HCT116 (cell line): ENCODE data around the gene TSSK6. TPM values are rescaled to one million over a fixed set of nuclear protein-coding genes. Genes with fewer than 3 reads are reported as not detected.

Experiments
- ATAC-seq: fragments of 200-7000 bp; cut with Tn5 transposase; 2 replicates; pipeline ENCODE4 v1.9.1; 2020; ENCODE audit warnings: mild to moderate bottlenecking, moderate library complexity
- BruUV-seq: library from RNA; stranded (reverse); fragments of 400-500 nt; replicated peaks from 2 replicates; lab custom pipeline; 2021; lab: Mats Ljungman, UMichigan
- CTCF ChIA-PET: fragments of 300-600 bp; sonication (Branson Sonifier 250); formaldehyde crosslinking; loops from one replicate; lab custom pipeline; 2021; ENCODE audit warnings: antibody characterized with exemption; lab: Charles Lee
- POLR2A ChIA-PET: fragments of 300-600, 350-600 bp; sonication (Branson Sonifier 250); formaldehyde crosslinking; loops from one replicate; lab custom pipeline; 2021; ENCODE audit warnings: antibody characterized with exemption; lab: Charles Lee
- RAD21 ChIA-PET, 2 experiments: fragments of 300-600 bp; sonication (Branson Sonifier 250); formaldehyde crosslinking; loops; one replicate each; lab custom pipeline; 2023; ENCODE audit warnings: low total read pairs in 2 of 2; ENCODE audit not compliant: uncharacterized antibody in 2 of 2, unreplicated experiment in 2 of 2, low non-redundant PET in 1 of 2; lab: Charles Lee
- DNase-seq: peaks from one replicate; pipeline ENCODE4 v3.0.0-alpha.2; 2010; ENCODE audit warnings: low read depth, low spot score
- H2AFZ ChIP-seq: fragments of 200-600 bp; shearing (Covaris generic), sonication (generic); 2 replicates; pipeline ENCODE4 v1.6.1; 2017; ENCODE audit warnings: low read depth, mixed run types, mixed read lengths, antibody characterized with exemption, low read length; ENCODE audit not compliant: poor library complexity, severe bottlenecking
- H3K27ac ChIP-seq: 2 replicates; pipeline ENCODE4 v1.5.1; 2012; ENCODE audit warnings: low read depth, low read length
- H3K27me3 ChIP-seq: fragments of 200-600 bp; sonication (generic); 2 replicates; pipeline ENCODE4 v1.6.1; 2016; ENCODE audit warnings: mixed run types, low read length, mixed read lengths; ENCODE audit not compliant: insufficient read depth
- H3K36me3 ChIP-seq, 2 experiments: fragments of 200-500 bp in 1 of 2; fragments of 200-600 bp in 1 of 2; sonication (Bioruptor generic) in 1 of 2; sonication (generic) in 1 of 2; 2 replicates each; pipeline versions ENCODE4 v1.5.1 to v1.6.1; 2014 to 2016; ENCODE audit warnings: low read length in 2 of 2, inconsistent platforms in 1 of 2, mixed read lengths in 1 of 2, mixed run types in 1 of 2; ENCODE audit not compliant: insufficient read depth in 2 of 2, control insufficient read depth in 1 of 2
- H3K4me1 ChIP-seq, 2 experiments: fragments of 200-600 bp in 1 of 2; sonication (generic) in 1 of 2; 2 replicates each; pipeline versions ENCODE4 v1.5.1 to v1.6.1; 2012 to 2017; ENCODE audit warnings: low read length in 2 of 2, inconsistent platforms in 1 of 2, mild to moderate bottlenecking in 1 of 2, mixed read lengths in 1 of 2, mixed run types in 1 of 2, moderate library complexity in 1 of 2; ENCODE audit not compliant: insufficient read depth in 2 of 2, control insufficient read depth in 1 of 2
- H3K4me2 ChIP-seq: fragments of 200-600 bp; sonication (generic); 2 replicates; pipeline ENCODE4 v1.6.1; 2017; ENCODE audit warnings: mixed run types, low read length, mixed read lengths
- H3K4me3 ChIP-seq, 2 experiments: fragments of 200-600 bp in 1 of 2; sonication (generic) in 1 of 2; replicated peaks in 1 of 2; 2 replicates each; pipeline ENCODE4 v1.5.1; 2011 to 2016; ENCODE audit warnings: low read length in 2 of 2, control low read depth in 1 of 2, low read depth in 1 of 2, mild to moderate bottlenecking in 1 of 2, mixed read lengths in 1 of 2, mixed run types in 1 of 2
- H3K79me2 ChIP-seq: fragments of 200-600 bp; sonication (generic); 2 replicates; pipeline ENCODE4 v1.6.1; 2017; ENCODE audit warnings: mild to moderate bottlenecking, mixed run types, low read length, moderate library complexity, mixed read lengths; ENCODE audit not compliant: insufficient read depth
- H3K9ac ChIP-seq: fragments of 200-600 bp; sonication (generic); 2 replicates; pipeline ENCODE4 v1.6.1; 2016; ENCODE audit warnings: low read length, mixed read lengths
- H3K9me2 ChIP-seq: fragments of 200-600 bp; sonication (generic), shearing (Covaris generic); 2 replicates; pipeline ENCODE4 v1.6.1; 2017; ENCODE audit warnings: mixed run types, mild to moderate bottlenecking, moderate library complexity; ENCODE audit not compliant: insufficient read depth
- H3K9me3 ChIP-seq, 2 experiments: fragments of 200-500 bp in 1 of 2; fragments of 200-600 bp in 1 of 2; sonication (Bioruptor generic) in 1 of 2; sonication (generic) in 1 of 2; 2 replicates each; pipeline ENCODE4 v1.6.1; 2014 to 2017; ENCODE audit warnings: low read length in 2 of 2, mixed read lengths in 2 of 2, inconsistent platforms in 1 of 2, low read depth in 1 of 2, mild to moderate bottlenecking in 1 of 2, mixed run types in 1 of 2, moderate library complexity in 1 of 2; ENCODE audit not compliant: control insufficient read depth in 1 of 2, insufficient read depth in 1 of 2
- H4K20me1 ChIP-seq: fragments of 200-600 bp; sonication (generic), shearing (Covaris generic); 2 replicates; pipeline ENCODE4 v1.6.1; 2017; ENCODE audit warnings: mixed run types, mild to moderate bottlenecking, moderate library complexity; ENCODE audit not compliant: insufficient read depth
- CEBPB ChIP-seq: IDR thresholded peaks from 2 replicates; pipeline ENCODE4 v1.6.1; 2012; ENCODE audit warnings: low read depth
- EGR1 ChIP-seq: IDR thresholded peaks from 2 replicates; pipeline ENCODE4 v1.6.1; 2012; ENCODE audit warnings: low read depth
- ELF1 ChIP-seq: IDR thresholded peaks from 2 replicates; pipeline ENCODE4 v1.6.1; 2012; ENCODE audit warnings: low read depth, borderline replicate concordance
- EZH2 ChIP-seq: fragments of 200-600 bp; sonication (generic); IDR thresholded peaks from 2 replicates; pipeline ENCODE4 v1.6.1; 2017; ENCODE audit warnings: antibody characterized with exemption, mixed run types
- EZH2phosphoT487 ChIP-seq: fragments of 200-600 bp; IDR thresholded peaks from 2 replicates; pipeline ENCODE4 v1.6.1; 2018; ENCODE audit warnings: antibody characterized with exemption, borderline replicate concordance
- FOSL1 ChIP-seq: IDR thresholded peaks from 2 replicates; pipeline ENCODE4 v1.6.1; 2012; ENCODE audit warnings: low read depth
- JUND ChIP-seq: IDR thresholded peaks from 2 replicates; pipeline ENCODE4 v1.6.1; 2012
- POLR2A ChIP-seq: IDR thresholded peaks from 2 replicates; pipeline ENCODE4 v1.7.0; 2011; ENCODE audit warnings: borderline replicate concordance; ENCODE audit not compliant: insufficient read depth, insufficient read length; ENCODE audit errors: extremely low read depth
- RAD21 ChIP-seq: IDR thresholded peaks from 2 replicates; pipeline ENCODE4 v1.6.1; 2012; ENCODE audit warnings: low read depth, mild to moderate bottlenecking
- SIN3A ChIP-seq: IDR thresholded peaks from 2 replicates; pipeline ENCODE4 v1.6.1; 2012; ENCODE audit warnings: low read depth
- SP1 ChIP-seq: IDR thresholded peaks from 2 replicates; pipeline ENCODE4 v1.6.1; 2012; ENCODE audit warnings: low read depth
- TCF7L2 ChIP-seq: IDR thresholded peaks from 2 replicates; pipeline ENCODE4 v1.7.0; 2011; ENCODE audit warnings: borderline replicate concordance, inconsistent platforms; ENCODE audit not compliant: insufficient read depth, insufficient read length; ENCODE audit errors: extremely low read depth
- YY1 ChIP-seq: IDR thresholded peaks from 2 replicates; pipeline ENCODE4 v1.6.1; 2011; ENCODE audit warnings: low read length, low read depth, moderate library complexity, mild to moderate bottlenecking; ENCODE audit not compliant: insufficient replicate concordance; ENCODE audit errors: extremely low read depth
- ZFX ChIP-seq: fragments of 450-650 bp; IDR thresholded peaks from 2 replicates; pipeline ENCODE4 v1.6.1; 2017
- ZNF274 ChIP-seq: fragments of 200-500 bp; sonication (Bioruptor generic); IDR thresholded peaks from 2 replicates; pipeline ENCODE4 v1.6.1; 2014; ENCODE audit warnings: mild to moderate bottlenecking, low read depth, low read length, inconsistent platforms
- intact Hi-C: fragments of 100-400 bp; cut with micrococcal nuclease; formaldehyde crosslinking; loops from 2 replicates; pipeline ENCODE4 v1.10.0; 2022
- total RNA-seq: library from RNA; stranded (reverse); gene quantifications from one replicate; pipeline ENCODE4 v1.2.1, GENCODE V29; 2021; ENCODE audit not compliant: unreplicated experiment
- TF ChIP-seq, protein P1 (sequence below), 3 experiments: fragments of 200-600 bp in 1 of 3; sonication (generic) in 1 of 3; IDR thresholded peaks in 2 of 3; conservative IDR thresholded peaks in 1 of 3; 2 replicates each; pipeline ENCODE4 v1.5.1; 2012 to 2017; ENCODE audit warnings: low read depth in 2 of 3, low read length in 2 of 3, antibody characterized with exemption in 1 of 3, borderline replicate concordance in 1 of 3, control low read depth in 1 of 3, mild to moderate bottlenecking in 1 of 3, mixed read lengths in 1 of 3, mixed run types in 1 of 3, moderate library complexity in 1 of 3; ENCODE audit not compliant: insufficient read depth in 1 of 3
- TF ChIP-seq, protein P2 (sequence below): IDR thresholded peaks from 2 replicates; pipeline ENCODE4 v1.6.1; 2012
- TF ChIP-seq, protein P3 (sequence below): IDR thresholded peaks from 2 replicates; pipeline ENCODE4 v1.6.1; 2012
- TF ChIP-seq, protein P4 (sequence below): IDR thresholded peaks from 2 replicates; pipeline ENCODE4 v1.6.1; 2011; ENCODE audit warnings: mild to moderate bottlenecking, low read length, moderate library complexity; ENCODE audit not compliant: insufficient replicate concordance; ENCODE audit errors: extremely low read depth

TSSK6 gene
- total RNA-seq, 1 experiment from 2014 or later = 4.1 TPM

DNA sequence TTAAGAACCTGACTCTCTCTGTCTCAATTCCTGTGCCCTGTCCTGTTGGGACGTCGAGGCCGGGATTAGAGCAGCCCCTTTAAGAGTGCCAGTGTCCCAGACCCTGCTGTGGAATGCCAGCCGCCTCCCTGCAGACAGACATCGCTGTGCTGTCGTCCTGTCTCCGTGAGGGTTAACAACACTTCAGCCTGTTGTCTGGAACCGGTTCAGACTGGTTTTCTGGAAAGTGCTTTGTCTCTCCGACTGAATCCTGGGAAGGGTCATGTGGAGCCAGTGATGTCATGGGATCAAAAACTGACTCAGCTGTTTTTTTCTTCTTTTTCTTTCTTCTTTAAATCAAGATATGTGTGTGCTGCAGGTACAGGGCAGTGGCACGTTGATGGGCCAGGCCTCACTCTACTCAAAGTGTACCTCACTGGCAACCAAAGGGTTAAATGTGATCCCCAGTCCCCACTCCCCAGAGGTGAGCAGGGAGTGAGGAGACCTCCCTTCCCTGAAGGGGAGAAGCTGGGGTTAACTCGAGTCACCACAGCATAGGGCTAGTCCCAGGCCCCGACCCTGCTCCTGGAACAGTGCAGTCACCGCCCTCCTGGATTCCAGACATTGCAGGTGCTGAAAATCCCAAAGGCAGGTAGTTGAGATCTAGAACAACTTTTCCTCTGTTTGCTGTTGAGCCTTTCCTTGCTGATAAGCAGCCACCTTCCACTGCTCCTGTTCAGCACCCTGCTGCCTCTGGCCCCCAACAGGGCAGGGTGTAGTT is 50.8 kb downstream of the TSSK6 start:
- no peaks in the 10 kb centered on the region for H3K27me3 ChIP-seq
- peaks cover 0 to 17% of the 10 kb centered on the region in 2 experiments; a peak in 2 of 4 replicates for H3K4me1 ChIP-seq
- no peaks in the 10 kb centered on the region for H3K9me2 ChIP-seq
- POLR2A ChIA-PET = no interaction called here
- peaks cover 6% of the 10 kb centered on the region; the same call in 1 of the 2 replicates for H4K20me1 ChIP-seq
- H3K9me3 ChIP-seq = peaks cover 13 to 19% of the 10 kb centered on the region in 2 experiments; a peak in 3 of 4 replicates
- no TSS peak for BruUV-seq
- DNase-seq (no peak), ATAC-seq (0 out of 2 replicates have a peak, but pooled peaks have one; percentile 26)
- H3K4me2 ChIP-seq = no peak overlapping the region
- no peak overlapping the region for H3K9ac ChIP-seq
- intact Hi-C loops = no loop called here
- peaks cover 12 to 50% of the 10 kb centered on the region in 2 experiments for H3K36me3 ChIP-seq
- peaks cover 98% of the 10 kb centered on the region for H3K79me2 ChIP-seq
- no peak overlapping the region for H2AFZ ChIP-seq
- RAD21 ChIA-PET = no interaction called here
- 0 out of 2 replicates have a peak overlapping the region, but pooled peaks have one; percentile 2 for H3K27ac ChIP-seq
- H3K4me3 ChIP-seq = no peak overlapping the region
- CTCF ChIA-PET = no interaction called here
- no peak for TF ChIP-seq CEBPB
- no peak for TF ChIP-seq EZH2phosphoT487
- no peak for TF ChIP-seq TCF7L2
- TF ChIP-seq ELF1 = no peak
- no peak for TF ChIP-seq ZNF274
- no peak for TF ChIP-seq EGR1
- TF ChIP-seq, protein P1, sequence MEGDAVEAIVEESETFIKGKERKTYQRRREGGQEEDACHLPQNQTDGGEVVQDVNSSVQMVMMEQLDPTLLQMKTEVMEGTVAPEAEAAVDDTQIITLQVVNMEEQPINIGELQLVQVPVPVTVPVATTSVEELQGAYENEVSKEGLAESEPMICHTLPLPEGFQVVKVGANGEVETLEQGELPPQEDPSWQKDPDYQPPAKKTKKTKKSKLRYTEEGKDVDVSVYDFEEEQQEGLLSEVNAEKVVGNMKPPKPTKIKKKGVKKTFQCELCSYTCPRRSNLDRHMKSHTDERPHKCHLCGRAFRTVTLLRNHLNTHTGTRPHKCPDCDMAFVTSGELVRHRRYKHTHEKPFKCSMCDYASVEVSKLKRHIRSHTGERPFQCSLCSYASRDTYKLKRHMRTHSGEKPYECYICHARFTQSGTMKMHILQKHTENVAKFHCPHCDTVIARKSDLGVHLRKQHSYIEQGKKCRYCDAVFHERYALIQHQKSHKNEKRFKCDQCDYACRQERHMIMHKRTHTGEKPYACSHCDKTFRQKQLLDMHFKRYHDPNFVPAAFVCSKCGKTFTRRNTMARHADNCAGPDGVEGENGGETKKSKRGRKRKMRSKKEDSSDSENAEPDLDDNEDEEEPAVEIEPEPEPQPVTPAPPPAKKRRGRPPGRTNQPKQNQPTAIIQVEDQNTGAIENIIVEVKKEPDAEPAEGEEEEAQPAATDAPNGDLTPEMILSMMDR (IDR thresholded peaks at IDR 0.05 in 2 of 3, conservative IDR thresholded peaks at IDR 0.05 in 1 of 3; ENCODE audit: borderline replicate concordance in 1 of 3, insufficient read depth in 1 of 3, low read depth in 2 of 3, low read length in 2 of 3) = no peak
- no peak for TF ChIP-seq SP1
- TF ChIP-seq, protein P2, sequence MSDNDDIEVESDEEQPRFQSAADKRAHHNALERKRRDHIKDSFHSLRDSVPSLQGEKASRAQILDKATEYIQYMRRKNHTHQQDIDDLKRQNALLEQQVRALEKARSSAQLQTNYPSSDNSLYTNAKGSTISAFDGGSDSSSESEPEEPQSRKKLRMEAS = no peak
- no peak for TF ChIP-seq YY1
- no peak for TF ChIP-seq EZH2
- TF ChIP-seq POLR2A = no peak
- no peak for TF ChIP-seq RAD21
- TF ChIP-seq, protein P3, sequence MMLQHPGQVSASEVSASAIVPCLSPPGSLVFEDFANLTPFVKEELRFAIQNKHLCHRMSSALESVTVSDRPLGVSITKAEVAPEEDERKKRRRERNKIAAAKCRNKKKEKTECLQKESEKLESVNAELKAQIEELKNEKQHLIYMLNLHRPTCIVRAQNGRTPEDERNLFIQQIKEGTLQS = no peak
- TF ChIP-seq FOSL1 = no peak
- TF ChIP-seq SIN3A = no peak
- TF ChIP-seq, protein P4, sequence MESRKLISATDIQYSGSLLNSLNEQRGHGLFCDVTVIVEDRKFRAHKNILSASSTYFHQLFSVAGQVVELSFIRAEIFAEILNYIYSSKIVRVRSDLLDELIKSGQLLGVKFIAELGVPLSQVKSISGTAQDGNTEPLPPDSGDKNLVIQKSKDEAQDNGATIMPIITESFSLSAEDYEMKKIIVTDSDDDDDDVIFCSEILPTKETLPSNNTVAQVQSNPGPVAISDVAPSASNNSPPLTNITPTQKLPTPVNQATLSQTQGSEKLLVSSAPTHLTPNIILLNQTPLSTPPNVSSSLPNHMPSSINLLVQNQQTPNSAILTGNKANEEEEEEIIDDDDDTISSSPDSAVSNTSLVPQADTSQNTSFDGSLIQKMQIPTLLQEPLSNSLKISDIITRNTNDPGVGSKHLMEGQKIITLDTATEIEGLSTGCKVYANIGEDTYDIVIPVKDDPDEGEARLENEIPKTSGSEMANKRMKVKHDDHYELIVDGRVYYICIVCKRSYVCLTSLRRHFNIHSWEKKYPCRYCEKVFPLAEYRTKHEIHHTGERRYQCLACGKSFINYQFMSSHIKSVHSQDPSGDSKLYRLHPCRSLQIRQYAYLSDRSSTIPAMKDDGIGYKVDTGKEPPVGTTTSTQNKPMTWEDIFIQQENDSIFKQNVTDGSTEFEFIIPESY = no peak
- no peak for TF ChIP-seq ZFX
- TF ChIP-seq JUND = no peak
- TF ChIP-seq, all 23 proteins: peak for 0
